ENCODE results near the gene EPB41L4A.
"Not testable (repeated sequence)": the region's sequence is repeated elsewhere in the genome, so short reads cannot be mapped to it uniquely, and the experiment has no call there.

DNA sequence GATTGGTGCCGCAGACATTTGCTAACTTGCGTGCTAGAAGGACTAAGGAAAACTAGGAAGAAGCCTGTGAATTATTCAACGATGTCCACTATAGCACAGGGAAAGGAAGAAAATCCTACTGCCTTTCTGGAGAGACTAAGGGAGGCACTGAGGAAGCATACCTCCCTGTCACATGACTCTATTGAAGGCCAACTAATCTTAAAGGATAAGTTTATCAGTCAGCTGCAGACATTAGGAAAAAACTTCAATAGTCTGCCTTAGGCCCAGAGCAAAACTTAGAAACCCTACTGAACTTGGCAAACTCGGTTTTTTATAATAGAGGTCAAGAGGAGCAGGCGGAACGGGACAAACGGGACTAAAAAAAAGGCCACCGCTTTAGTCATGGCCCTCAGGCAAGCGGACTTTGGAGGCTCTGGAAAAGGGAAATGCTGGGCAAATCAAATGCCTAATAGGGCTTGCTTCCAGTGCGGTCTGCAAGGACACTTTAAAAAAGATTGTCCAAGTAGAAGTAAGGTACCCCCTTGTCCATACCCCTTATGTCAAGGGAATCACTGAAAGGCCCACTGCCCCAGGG is 28.2 kb upstream of the EPB41L4A start:
- TF ChIP-seq CTCF (conservative IDR thresholded peaks at IDR 0.05 in 1 of 2, IDR thresholded peaks at IDR 0.05 in 1 of 2; ENCODE audit: low read depth in 1 of 2, low read length in 2 of 2); EZH2 (IDR thresholded peaks at IDR 0.05; ENCODE audit: low read length, missing control alignments): not testable (repeated sequence)

Measured in fibroblast of lung (primary cell).